ENCODE data around the gene NDUFB11. TPM values are rescaled to one million over a fixed set of nuclear protein-coding genes. Genes with fewer than 3 reads are reported as not detected.

NDUFB11 gene
- total RNA-seq (10 to 100 TPM; 33.7 to 49.3 (median 45.8) TPM), polyA plus RNA-seq (10 to 100 TPM; 41.5 to 51.4 TPM)

DNA sequence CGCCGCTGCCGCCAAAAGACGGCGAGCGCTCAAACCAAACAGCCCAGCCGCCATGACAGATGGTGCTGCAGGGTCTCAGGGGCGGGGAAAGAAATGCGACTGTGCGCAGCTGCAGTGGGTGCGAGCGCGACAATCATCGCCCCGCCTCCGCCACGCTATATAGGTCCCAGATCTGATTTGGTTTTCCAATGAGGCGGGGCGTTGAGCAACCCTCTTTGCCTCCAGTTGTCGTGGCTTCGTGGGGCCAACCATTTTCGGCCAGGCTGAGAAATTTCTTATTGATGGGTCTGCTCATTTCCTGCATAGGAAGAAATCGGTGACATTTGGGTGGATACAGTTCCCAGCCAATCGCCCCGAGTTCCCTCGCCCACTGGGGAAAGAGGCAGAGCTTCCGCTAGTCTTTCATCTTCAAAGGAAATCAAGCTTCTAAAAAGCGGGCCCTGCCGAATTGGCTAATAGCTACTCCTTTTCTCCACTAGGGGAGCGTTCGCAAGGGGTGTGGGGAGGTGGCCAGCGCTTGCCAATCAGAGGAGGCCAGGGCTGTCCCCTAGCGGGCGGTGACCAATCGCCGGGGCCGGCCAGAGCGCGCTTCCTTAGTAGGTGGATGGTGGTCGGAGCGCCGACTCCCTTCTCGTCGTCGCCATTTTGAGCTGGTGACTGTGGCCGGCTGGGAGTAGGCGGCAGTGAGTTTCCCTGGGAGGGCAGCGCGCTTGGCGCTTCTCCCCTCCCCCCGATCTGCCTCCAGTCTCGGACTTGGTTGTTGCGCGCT, at the start of gene NDUFB11, which contains the start of gene RBM10:
NDUFB11 (minus strand) TSS at position 77 of the 769 bp plus-strand sequence; CDS start at position 54, 23 bp downstream.
RBM10 (plus strand) TSS at position 596 of the 769 bp plus-strand sequence. CDS start 2,261 bp downstream, outside the sequence.
- DNase-seq (peak; percentile 88 to 96 (median 92)), ATAC-seq (peak; percentile 93 to 97 (median 94)), FAIRE-seq (peak; percentile 94)
- H3K4me1 ChIP-seq: no peaks in the 10 kb centered on the region
- peak within 1 kb of the TSS; percentile 29 to 57 (median 53) for H3K4me3 ChIP-seq
- no peaks in the 10 kb centered on the region for H3K36me3 ChIP-seq
- H3K27ac ChIP-seq: peak within 1 kb of the TSS; percentile 77 to 90 (median 88)
- TF ChIP-seq, protein P1, sequence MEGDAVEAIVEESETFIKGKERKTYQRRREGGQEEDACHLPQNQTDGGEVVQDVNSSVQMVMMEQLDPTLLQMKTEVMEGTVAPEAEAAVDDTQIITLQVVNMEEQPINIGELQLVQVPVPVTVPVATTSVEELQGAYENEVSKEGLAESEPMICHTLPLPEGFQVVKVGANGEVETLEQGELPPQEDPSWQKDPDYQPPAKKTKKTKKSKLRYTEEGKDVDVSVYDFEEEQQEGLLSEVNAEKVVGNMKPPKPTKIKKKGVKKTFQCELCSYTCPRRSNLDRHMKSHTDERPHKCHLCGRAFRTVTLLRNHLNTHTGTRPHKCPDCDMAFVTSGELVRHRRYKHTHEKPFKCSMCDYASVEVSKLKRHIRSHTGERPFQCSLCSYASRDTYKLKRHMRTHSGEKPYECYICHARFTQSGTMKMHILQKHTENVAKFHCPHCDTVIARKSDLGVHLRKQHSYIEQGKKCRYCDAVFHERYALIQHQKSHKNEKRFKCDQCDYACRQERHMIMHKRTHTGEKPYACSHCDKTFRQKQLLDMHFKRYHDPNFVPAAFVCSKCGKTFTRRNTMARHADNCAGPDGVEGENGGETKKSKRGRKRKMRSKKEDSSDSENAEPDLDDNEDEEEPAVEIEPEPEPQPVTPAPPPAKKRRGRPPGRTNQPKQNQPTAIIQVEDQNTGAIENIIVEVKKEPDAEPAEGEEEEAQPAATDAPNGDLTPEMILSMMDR (IDR thresholded peaks at IDR 0.05): peak; percentile 40 to 73 (median 52)
- H3K27me3 ChIP-seq: no peaks in the 10 kb centered on the region
- no peaks in the 10 kb centered on the region for H3K9me3 ChIP-seq
- intact Hi-C loops (cut with DNase I): no loop called here
- 1 to 27% methylated on average over 53 to 54 of the region's 54 CpGs for WGBS, 2 donors

DNA sequence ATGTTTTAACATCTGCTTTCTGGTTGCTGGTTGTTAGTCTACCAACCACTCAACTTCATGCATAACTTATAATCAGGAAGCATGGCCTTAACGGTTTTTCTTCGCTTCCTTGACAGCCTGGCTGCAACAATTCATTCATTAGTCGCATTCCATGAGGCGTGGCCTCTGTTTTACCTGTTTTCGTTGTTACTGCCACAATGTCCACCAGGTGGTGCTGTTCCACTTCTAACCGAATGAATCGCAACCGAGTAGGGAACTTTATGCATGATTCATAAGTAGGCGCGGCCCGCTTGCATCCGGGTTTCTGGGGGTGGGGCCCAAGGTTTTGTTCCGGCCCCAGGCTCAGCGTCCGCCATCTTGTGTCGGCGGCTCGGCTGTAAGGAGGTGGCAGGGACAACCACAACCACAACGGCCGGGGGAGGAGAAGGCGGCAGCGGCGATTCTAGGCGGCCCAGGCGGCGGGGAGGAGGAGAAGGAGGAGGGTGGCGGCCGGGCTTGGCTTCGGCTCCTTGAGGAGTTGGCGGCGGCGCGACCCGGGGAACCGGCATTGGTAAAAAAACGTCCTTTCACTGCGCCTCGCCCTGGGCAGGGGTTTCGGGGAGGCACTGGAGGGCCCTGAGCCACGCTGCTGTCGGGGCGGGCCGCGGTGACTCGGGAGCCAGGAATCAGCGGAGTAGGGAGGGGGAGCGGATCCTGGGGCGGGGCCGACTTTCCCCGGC, 49.1 kb upstream of the NDUFB11 start, which contains the start of gene UBA1:
UBA1 (plus strand) TSS at position 355 of the 719 bp plus-strand sequence. CDS start 4,974 bp downstream, outside the sequence.
- peak; percentile 90 to 94 (median 93) for ATAC-seq
- TF ChIP-seq, protein P1 (IDR thresholded peaks at IDR 0.05): peak; percentile 79 to 95 (median 90)
- peaks cover 0 to 3% (median 0%) of the 10 kb centered on the region in 4 donors for H3K27me3 ChIP-seq
- no peaks in the 10 kb centered on the region for H3K9me3 ChIP-seq
- H3K36me3 ChIP-seq: peaks cover 0 to 1% (median under 1%) of the 10 kb centered on the region in 3 donors
- FAIRE-seq: peak; percentile 99
- peak; percentile 89 to 99 (median 98) for DNase-seq
- H3K4me1 ChIP-seq: peaks cover 0 to 31% (median 15%) of the 10 kb centered on the region in 3 donors
- intact Hi-C loops (cut with DNase I): loop anchor here in 2 of 3 donors (5.0 to 10.0 kb wide), 2 partner anchors 181 to 194 kb away; partner anchors contain the start of gene ZNF157 (in 1 of the 2)
- 0 to 1% methylated on average over 46 to 50 of the region's 50 CpGs for WGBS, 2 donors
- peak within 1 kb of the TSS; percentile 70 to 93 (median 90) for H3K4me3 ChIP-seq
- peak within 1 kb of the TSS; percentile 80 to 91 (median 84) for H3K27ac ChIP-seq

DNA sequence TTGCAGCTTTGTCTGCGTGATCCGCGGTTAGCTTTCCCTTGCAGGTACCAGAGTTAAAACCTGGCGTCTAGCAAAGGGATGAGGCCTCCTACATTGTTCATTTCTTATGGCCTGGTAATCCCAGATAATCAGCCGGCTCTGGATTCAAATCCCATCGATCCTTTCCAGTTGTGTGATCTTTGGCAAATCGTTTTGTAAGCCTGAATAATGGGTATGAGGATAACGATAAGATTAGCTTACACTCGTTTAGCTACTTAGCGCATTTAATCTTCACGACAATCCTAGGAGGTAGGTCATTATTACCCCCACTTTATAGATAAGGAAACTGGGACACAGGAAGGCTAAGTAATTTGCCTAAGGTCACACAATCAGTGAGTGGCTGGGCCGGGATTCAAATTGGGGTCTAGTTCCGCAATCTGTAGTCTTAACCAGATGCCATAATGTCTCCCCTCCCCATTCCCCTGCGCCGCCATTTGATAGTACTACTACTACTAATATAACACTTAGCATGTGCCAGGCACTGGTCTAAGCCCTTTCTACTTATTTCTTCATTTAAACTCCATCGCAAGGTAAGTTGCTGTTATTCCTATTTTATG, 47.4 kb upstream of the NDUFB11 start:
- intact Hi-C loops (cut with DNase I): loop anchor here in 2 of 3 donors (5.0 to 10.0 kb wide), 2 partner anchors 183 to 195 kb away; partner anchors contain the start of gene ZNF157 (in 1 of the 2)
- Histone ChIP-seq H3K9me3 (no peaks in the 10 kb centered on the region), H3K27ac (no peak overlapping the region), H3K4me3 (peak overlapping the region in 2 of 4 donors; percentile 47 to 57), H3K27me3 (peaks cover 0 to 3% (median 0%) of the 10 kb centered on the region in 4 donors), H3K36me3 (no peaks in the 10 kb centered on the region), H3K4me1 (peaks cover 0 to 27% (median 15%) of the 10 kb centered on the region in 3 donors)
- TF ChIP-seq, protein P1 (IDR thresholded peaks at IDR 0.05): no peak
- ATAC-seq (no peak), FAIRE-seq (no peak), DNase-seq (peak in 2 of 6 donors; percentile 10 to 11)
- WGBS, 2 donors: 36 to 45% methylated on average over 16 of the region's 16 CpGs

DNA sequence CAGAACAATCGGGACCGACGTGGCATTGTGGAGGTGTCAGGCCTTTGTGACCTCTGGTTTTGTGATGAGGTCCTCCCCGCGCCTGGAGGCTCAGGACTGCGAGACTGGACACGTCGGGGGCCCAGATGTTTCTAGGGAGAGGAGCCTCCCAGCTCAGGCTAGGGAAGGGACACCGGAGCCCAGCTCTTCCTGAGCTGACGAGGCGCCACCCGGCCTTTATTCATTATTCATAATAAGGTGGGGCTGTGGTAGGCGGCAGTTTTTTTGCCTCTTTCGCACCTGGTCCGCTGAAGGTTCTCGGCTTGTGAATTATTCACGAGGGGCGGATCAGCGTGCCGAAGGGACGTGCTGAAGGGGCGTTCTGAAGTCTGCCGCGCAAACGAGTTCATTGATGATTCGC, 46.8 kb upstream of the NDUFB11 start:
- Histone ChIP-seq H3K4me3 (peak overlapping the region; percentile 19 to 57 (median 34)), H3K9me3 (no peaks in the 10 kb centered on the region), H3K27ac (peak overlapping the region in 1 of 4 donors; percentile 28), H3K27me3 (peaks cover 0 to 3% (median 0%) of the 10 kb centered on the region in 4 donors), H3K4me1 (peaks cover 0 to 22% (median 15%) of the 10 kb centered on the region in 3 donors), H3K36me3 (peaks cover 0 to 3% (median 0%) of the 10 kb centered on the region in 3 donors)
- TF ChIP-seq, protein P1 (IDR thresholded peaks at IDR 0.05): no peak
- no peak for FAIRE-seq
- 0 to 24% methylated on average over 26 of the region's 26 CpGs for WGBS, 2 donors
- peak in 5 of 6 donors; percentile 33 to 70 (median 34) for DNase-seq
- intact Hi-C loops (cut with DNase I): loop anchor here in 2 of 3 donors (5.0 to 10.0 kb wide), 2 partner anchors 183 to 196 kb away; partner anchors contain the start of gene ZNF157 (in 1 of the 2)
- ATAC-seq: peak; percentile 15 to 37 (median 22)
